ENCODE data around the gene ARID3C. TPM values are rescaled to one million over a fixed set of nuclear protein-coding genes. Genes with fewer than 3 reads are reported as not detected.

ARID3C gene
- total RNA-seq, 1 experiment from 2014 or later = 0.42 TPM

- TF ChIP-seq POLR2A (IDR thresholded peaks at IDR 0.05; ENCODE audit: borderline replicate concordance, extremely low read depth, insufficient read depth, insufficient read length) (no peak), SRF (IDR thresholded peaks at IDR 0.05; ENCODE audit: low read depth) (no peak), YY1 (IDR thresholded peaks at IDR 0.05; ENCODE audit: extremely low read depth, insufficient replicate concordance, low read depth, low read length) (no peak), CBX3 (IDR thresholded peaks at IDR 0.05; ENCODE audit: low read depth) (no peak), JUND (IDR thresholded peaks at IDR 0.05) (no peak), REST (IDR thresholded peaks at IDR 0.05; ENCODE audit: low read depth) (no peak), CEBPB (IDR thresholded peaks at IDR 0.05; ENCODE audit: low read depth) (no peak), MAX (IDR thresholded peaks at IDR 0.05) (no peak), ZNF274 (IDR thresholded peaks at IDR 0.05; ENCODE audit: low read depth, low read length) (no peak), EGR1 (IDR thresholded peaks at IDR 0.05; ENCODE audit: low read depth) (no peak), TCF7L2 (IDR thresholded peaks at IDR 0.05; ENCODE audit: borderline replicate concordance, extremely low read depth, insufficient read depth, insufficient read length) (no peak), FOSL1 (IDR thresholded peaks at IDR 0.05; ENCODE audit: low read depth) (no peak), POLR2AphosphoS5 (IDR thresholded peaks at IDR 0.05; ENCODE audit: low read depth, low read length) (no peak), EZH2phosphoT487 (IDR thresholded peaks at IDR 0.05; ENCODE audit: borderline replicate concordance) (no peak), ELF1 (IDR thresholded peaks at IDR 0.05; ENCODE audit: borderline replicate concordance, low read depth) (no peak), ZFX (IDR thresholded peaks at IDR 0.05) (no peak), ATF3 (IDR thresholded peaks at IDR 0.05) (no peak)
- Histone ChIP-seq H3K36me3 (ENCODE audit: control insufficient read depth in 1 of 2, insufficient read depth in 2 of 2, low read length in 2 of 2) (peaks cover 0 to 6% of the 10 kb centered on the region in 2 experiments; a peak in 1 of 4 replicates), H3K79me2 (ENCODE audit: insufficient read depth, low read length) (peaks cover 6% of the 10 kb centered on the region; the same call in 1 of the 2 replicates), H3K9ac (ENCODE audit: low read length) (no peak overlapping the region), H3K9me3 (ENCODE audit: control insufficient read depth in 1 of 2, insufficient read depth in 1 of 2, low read depth in 1 of 2, low read length in 2 of 2) (no peaks in the 10 kb centered on the region), H4K20me1 (ENCODE audit: insufficient read depth) (no peaks in the 10 kb centered on the region), H3K27ac (ENCODE audit: low read depth, low read length) (no peak overlapping the region), H2AFZ (ENCODE audit: low read depth, low read length, poor library complexity, severe bottlenecking) (no peak overlapping the region), H3K4me3 (replicated peaks in 1 of 2; ENCODE audit: low read depth in 1 of 2, low read length in 2 of 2) (no peak overlapping the region), H3K9me2 (ENCODE audit: insufficient read depth) (no peaks in the 10 kb centered on the region), H3K27me3 (ENCODE audit: insufficient read depth, low read length) (no peaks in the 10 kb centered on the region), H3K4me1 (ENCODE audit: control insufficient read depth in 1 of 2, insufficient read depth in 2 of 2, low read length in 2 of 2) (peaks cover 25 to 54% of the 10 kb centered on the region in 2 experiments), H3K4me2 (ENCODE audit: low read length) (no peak overlapping the region)
- POLR2A ChIA-PET = no interaction called here
- RAD21 ChIA-PET (ENCODE audit: low non-redundant PET in 1 of 2, low total read pairs in 2 of 2, uncharacterized antibody in 2 of 2, unreplicated experiment in 2 of 2) = no interaction called here
- ATAC-seq = no peak
- no TSS peak for BruUV-seq (replicated peaks)
- no peak for DNase-seq (ENCODE audit: low read depth, low spot score)
- intact Hi-C loops (cut with micrococcal nuclease) = no loop called here
- CTCF ChIA-PET = no interaction called here
Measured at GRCh38 chr9:34648673-34649072, 19.8 kb upstream of the ARID3C start.

Data from HCT116 (cell line).